Left colon (tissue), 2 donors: Measurements from ENCODE around the gene SMAGP. TPM values are rescaled to one million over a fixed set of nuclear protein-coding genes. Genes with fewer than 3 reads are reported as not detected.

ENCODE experiments used
- ATAC-seq: fragments of 200-7000 bp; cut with Tn5 transposase; one replicate; pipeline ENCODE4 v1.9.1; 2020; ENCODE audit warnings: mild to moderate bottlenecking, moderate library complexity
- DNase-seq, 2 donors: peaks; one replicate each; pipeline ENCODE4 v3.0.0-alpha.2; 2020
- intact Hi-C, 2 donors: fragments of 100-400 bp; cut with DNase I in 1 of 2; cut with micrococcal nuclease in 1 of 2; formaldehyde crosslinking; loops; one replicate each; pipeline versions ENCODE4 v1.11.2 to v1.14.0; 2022; cut with DNase I, micrococcal nuclease
- total RNA-seq, 2 donors: library from RNA; stranded (reverse); fragmentation: NEBNext Ultra II Directional; extraction: Animal tissue kit (Norgen Biotek cat#: 25700); gene quantifications; one replicate each; pipeline ENCODE4 v1.2.1, GENCODE V29; 2021
- donor health status: DM: no; HTN: no; CAD: no.
- donor health status: DM: yes; HTN: yes; CAD: no.

Gene SMAGP
- total RNA-seq, 2 donors from 2014 or later, result 77.3 to 102 TPM

DNA sequence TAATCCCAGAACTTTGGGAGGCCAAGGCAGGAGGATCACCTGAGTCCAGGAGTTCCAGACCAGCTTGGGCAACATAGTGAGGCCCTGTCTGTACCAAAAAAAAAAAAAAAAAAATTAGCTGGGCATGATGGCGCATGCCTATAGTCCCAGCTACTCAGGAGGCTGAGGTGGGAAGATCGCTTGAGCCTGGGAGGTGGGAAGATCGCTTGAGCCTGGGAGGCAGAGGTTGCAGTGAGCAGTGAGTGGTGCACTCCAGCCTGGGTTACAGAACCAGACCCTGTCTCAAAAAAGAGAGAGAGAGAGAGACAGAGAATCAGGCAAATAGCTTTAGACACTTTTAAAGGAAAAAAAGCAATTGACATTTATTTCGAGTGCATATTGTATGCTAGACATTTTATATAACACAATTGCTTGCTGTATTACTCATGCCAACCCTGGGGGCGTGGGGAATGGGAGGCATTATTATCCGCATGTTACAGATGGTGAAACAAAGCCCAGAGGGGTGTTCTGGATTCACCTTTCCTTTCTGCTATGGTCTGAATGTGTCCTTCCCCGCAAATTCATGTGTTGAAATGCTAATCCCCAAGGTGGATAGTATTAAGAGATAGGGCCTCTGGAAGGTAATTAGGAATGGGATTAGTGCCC, 62.1 kb downstream of the SMAGP start:
- intact Hi-C loops, result no loop called here
- ATAC-seq, result no peak
- no peak for DNase-seq

DNA sequence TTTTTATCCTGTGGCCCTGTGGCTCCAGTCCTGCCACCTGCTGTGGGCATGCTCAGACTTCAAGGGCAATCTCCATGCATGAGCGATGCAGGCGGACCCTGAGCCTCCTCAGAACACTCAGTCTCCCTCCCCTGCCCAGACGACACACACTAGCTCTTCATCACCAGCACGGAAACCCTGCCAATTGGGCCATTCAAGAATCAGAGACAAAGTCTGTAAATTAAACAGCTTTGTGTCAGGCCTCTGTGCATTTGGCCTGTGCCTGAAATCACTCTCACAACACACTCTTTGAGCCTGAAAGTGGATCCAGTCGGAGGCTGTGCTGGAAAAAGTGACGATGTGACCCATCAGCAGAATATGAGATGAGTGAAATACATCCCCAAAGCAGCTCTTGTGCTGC, 64.9 kb downstream of the SMAGP start:
- DNase-seq (no peak), ATAC-seq (no peak)
- intact Hi-C loops, result no loop called here

DNA sequence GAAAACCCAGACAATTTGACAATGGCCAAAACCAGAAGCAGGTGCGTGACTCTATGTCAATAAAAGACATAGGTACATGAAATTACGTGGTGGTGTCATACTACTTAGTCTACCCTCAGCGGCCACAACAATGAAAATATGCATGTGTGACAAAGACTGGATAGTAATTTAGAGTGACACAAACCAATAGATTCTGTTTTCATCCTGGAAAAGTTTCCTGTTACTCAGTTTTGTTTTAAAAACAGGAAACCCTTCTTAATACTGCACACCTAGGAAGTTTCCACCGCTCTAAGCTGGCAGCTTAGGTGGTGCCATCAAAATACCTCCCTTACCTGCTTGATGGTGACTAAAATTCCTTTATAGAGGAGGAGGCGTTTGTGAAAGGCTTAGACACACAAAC, 67.5 kb downstream of the SMAGP start:
- intact Hi-C loops, result no loop called here
- no peak for ATAC-seq

DNA sequence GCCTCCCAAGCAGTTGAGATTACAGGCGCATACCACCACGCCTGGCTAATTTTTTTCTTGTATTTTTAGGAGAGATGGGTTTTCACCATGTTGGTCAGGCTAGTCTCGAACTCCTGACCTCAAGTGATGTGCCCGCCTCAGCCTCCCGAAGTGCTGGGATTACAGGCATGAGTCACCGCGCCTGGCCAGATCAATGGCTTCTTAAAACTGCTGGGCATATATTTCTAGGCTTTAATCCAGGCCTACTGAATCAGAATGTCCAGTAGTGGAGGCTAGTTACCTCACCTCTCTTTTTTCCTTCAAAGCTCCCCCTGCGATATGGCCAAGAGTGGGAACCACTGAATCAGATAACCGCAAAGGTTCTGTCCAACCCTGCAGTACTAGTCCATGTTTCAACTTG, 69.4 kb downstream of the SMAGP start:
- ATAC-seq, result no peak
- no peak for DNase-seq
- intact Hi-C loops, result no loop called here

More for the DNA sequence above, 67.5 kb downstream of the SMAGP start:
- DNase-seq, result no peak

DNA sequence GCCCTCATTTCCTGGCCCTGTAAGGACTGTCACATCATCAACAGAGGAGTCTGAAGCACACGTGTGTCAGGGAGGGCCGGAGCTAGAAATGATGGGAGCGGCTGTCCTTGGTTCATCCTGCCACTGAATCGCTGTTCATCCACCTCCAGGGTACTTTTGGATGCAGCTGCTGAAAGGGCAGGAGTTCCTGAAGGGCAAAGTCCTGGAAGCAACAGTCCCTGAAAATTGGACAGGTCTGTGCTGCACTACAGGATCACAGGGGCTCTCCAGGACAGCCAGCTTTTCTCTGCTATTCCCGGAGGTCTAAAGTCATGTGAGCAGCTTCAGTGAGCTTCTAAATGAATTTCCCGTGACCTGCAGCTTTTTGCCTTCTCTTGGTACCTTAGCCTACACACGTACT, 70.1 kb downstream of the SMAGP start:
- intact Hi-C loops, result no loop called here
- DNase-seq, result no peak
- no peak for ATAC-seq

DNA sequence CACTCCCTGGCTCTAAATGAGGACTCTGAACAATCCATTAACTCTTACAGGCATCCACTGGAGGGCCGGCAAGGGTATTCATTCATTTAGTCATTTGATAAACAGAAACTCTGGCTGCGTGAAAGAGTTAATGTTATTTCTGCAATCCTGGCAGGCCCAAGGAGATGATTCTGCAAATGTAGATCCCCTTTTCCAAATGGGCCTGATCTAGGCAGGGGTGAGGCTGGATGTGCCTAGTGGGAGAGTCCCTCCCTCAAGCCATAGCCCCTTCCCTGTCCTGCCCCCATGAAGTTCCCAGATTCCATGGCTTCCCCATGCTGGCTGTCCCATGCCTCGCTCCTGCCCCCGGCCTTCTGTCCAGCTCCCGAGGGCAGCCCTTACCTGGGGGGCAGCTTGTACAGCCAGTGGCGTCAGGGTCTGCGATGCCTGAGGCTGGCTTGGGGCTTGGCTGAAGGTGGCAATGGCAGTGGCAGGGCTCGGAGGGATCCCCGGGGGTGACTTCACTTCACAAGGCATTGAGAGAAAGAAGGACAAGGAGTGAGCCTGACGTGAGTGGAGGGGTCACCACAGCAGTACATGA, 70.8 kb downstream of the SMAGP start:
- no peak for DNase-seq
- intact Hi-C loops, result no loop called here
- ATAC-seq, result no peak

DNA sequence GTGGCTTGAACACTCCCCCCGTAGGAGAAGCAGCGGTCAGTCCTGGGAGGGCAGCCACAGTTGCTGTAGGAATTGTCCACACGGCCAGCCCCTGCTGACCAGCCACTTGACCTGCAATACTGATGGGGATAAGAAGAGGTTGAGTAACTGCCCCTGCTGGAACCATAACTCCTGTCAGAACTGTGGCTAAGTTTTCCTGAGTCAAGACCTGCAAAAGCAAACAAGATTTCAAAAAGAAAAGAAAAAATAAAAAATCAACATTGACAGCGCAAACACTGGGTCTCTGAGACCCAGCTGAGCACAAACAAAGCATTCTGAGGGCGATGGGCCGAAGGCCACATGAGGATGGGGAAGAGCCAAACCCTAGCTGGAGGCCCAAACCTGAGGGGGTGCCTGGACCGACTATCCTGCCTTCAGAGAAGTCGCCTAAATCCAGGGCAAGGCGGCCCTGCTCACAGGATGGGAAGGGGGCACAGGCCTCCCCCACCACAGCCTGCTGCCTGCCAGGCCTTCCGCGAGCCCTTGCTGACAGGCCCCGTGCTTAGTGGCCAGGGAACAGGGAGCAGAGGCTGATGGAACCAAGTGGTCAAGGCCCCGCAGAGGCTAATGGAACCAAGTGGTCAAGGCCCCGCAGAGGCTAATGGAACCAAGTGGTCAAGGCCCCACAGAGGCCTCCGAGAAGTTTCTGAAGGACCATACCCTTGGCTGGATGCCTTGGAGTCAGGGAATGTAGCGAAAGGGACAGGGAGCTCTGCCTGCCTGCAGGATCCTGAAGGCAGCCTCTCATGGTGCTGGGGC, 71.4 kb downstream of the SMAGP start:
- intact Hi-C loops, result no loop called here
- no peak for ATAC-seq
- no peak for DNase-seq

DNA sequence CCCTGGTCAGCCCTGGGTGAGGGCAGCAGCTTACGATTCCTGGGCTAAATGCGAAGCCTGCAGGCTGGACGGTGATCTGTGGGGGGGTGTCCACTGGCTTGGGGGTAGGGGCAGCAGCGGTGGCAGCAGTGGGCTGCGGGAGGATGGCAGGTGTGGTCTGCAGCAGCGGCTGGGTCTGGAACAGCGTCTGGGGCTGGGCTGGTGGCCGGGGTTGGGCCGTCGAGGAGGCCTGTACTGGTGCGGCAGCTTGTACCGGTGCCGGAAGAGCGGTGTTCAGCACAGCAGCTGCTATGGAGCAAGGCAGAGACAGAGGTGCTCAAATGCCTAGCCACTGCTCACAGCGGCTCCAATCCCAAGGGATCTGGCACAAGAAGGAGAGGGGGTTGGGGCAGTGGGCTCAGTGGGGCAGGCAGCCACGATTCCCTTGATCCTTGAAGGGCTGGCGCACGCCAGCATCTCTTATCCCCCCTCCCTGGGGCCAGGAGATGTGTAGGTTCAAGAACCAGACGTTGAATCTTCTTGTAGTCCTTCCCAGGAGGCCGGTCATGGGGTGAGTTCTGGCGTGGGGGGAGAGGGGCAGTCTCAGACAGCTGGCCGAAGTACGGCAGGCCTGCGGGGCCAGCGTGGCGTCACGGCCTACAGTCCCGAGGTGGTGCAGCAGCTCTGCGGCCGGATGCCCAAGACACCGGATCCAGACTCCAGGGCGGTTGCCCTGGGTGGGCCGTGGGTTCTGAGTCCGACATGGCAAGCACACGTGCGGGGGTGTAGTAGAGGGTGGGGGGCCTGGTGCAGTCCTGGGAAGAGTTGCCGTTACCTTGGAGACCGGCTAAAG, 72.3 kb downstream of the SMAGP start:
- intact Hi-C loops, result no loop called here
- ATAC-seq (no peak), DNase-seq (no peak)

DNA sequence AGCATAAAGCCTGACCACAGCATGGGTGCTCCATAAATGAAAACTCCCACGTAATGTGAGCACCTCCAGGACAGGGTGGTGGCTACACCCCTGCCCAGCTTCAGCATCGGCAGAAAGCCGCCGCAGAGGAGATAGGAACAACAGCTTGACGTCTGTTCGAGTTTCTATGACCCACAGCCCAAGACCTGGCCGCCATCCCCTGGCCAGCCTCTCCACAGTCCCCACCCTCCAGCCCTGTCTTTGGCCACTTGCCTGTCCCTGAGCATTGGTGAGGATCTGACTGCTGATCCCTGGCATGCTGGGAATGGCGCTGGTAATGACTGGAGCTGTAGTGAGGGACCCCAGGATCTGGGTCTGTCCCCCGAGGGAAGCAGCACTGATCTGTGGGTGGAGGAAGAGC, 73.7 kb downstream of the SMAGP start:
- DNase-seq, result no peak

DNA sequence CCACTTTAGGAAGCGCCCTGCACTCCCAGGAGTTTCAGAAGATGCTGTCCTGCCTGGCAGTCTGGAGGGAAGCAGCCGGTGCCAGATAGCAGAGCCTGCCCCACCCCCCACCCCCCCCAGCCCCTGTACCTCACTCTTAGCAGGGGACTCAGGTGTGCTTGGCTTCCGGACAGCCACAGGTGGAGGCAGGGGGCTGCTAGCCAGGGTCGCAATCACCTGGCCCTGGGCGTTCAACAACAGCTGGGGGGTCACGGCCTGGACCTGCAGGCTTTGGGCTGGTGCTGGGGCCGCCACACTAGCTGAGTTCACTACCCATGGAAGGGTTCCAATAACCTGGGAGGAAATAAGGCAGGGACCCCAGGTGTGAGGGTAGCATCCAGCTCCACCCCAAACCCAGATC, 74.4 kb downstream of the SMAGP start:
- DNase-seq (no peak), ATAC-seq (no peak)
- intact Hi-C loops, result no loop called here

More for the DNA sequence above, 73.7 kb downstream of the SMAGP start:
- intact Hi-C loops, result no loop called here
- ATAC-seq, result no peak

Other genes starting within 250 kb of the SMAGP start
- gene SLC11A2, start 244.0 kb downstream of the SMAGP start, total RNA-seq, result 10 to 100 TPM; 41.9 to 50.0 TPM
- gene LETMD1, start 222.1 kb downstream of the SMAGP start, total RNA-seq, result 10 to 100 TPM; 57.5 to 68.0 TPM
- gene CSRNP2, start 186.8 kb downstream of the SMAGP start, total RNA-seq, result 10 to 100 TPM; 16.5 to 19.6 TPM
- 10 to 100 TPM; 26.0 to 28.4 TPM for gene TFCP2, start 97.3 kb downstream of the SMAGP start, total RNA-seq
- 1 to 10 TPM; 6.3 to 6.9 TPM for gene POU6F1, start 52.4 kb downstream of the SMAGP start, total RNA-seq
- gene DAZAP2, start 31.6 kb downstream of the SMAGP start, total RNA-seq, result 100 to 1,000 TPM; 300 to 304 TPM
- gene BIN2, start 53.8 kb upstream of the SMAGP start, total RNA-seq, result 1 to 10 TPM; 6.3 to 8.0 TPM
- gene CELA1, start 76.3 kb upstream of the SMAGP start, total RNA-seq, result not detected
- gene GALNT6, start 121.0 kb upstream of the SMAGP start, total RNA-seq, result 10 to 100 TPM; 31.4 to 41.0 TPM
- gene SLC4A8, start 154.4 kb upstream of the SMAGP start, total RNA-seq, result 1 to 10 TPM in 1 of 2 donors, under 1 TPM in 1; 0.67 to 1.8 TPM